Liver (tissue), 9 donors: Measurements from ENCODE around the gene HOXD9. TPM values are rescaled to one million over a fixed set of nuclear protein-coding genes. Genes with fewer than 3 reads are reported as not detected.

Experiments used
- DNase-seq: peaks from one replicate; pipeline ENCODE4 v3.0.0-alpha.2; 2017; ENCODE audit warnings: low spot score
- H3K27ac ChIP-seq, 2 donors: one replicate each; pipeline ENCODE4 v1.7.0; 2013; ENCODE audit warnings: inconsistent platforms in 2 of 2, low read length in 2 of 2, control low read depth in 1 of 2, low read depth in 1 of 2, mild to moderate bottlenecking in 1 of 2
- H3K27me3 ChIP-seq, 4 donors: one replicate each; pipeline versions ENCODE4 v1.6.1 to v1.7.0; 2013; ENCODE audit warnings: low read length in 3 of 4, inconsistent platforms in 1 of 4, mild to moderate bottlenecking in 1 of 4, moderate library complexity in 1 of 4; ENCODE audit not compliant: control insufficient read depth in 4 of 4, insufficient read depth in 4 of 4
- H3K36me3 ChIP-seq, 4 donors: one replicate each; pipeline versions ENCODE4 v1.6.1 to v1.7.0; 2013; ENCODE audit warnings: low read length in 3 of 4, mild to moderate bottlenecking in 3 of 4, low read depth in 1 of 4, moderate library complexity in 1 of 4; ENCODE audit not compliant: control insufficient read depth in 4 of 4, insufficient read depth in 3 of 4
- H3K4me1 ChIP-seq, 4 donors: one replicate each; pipeline versions ENCODE4 v1.6.1 to v1.7.0; 2013; ENCODE audit warnings: low read length in 3 of 4, mild to moderate bottlenecking in 3 of 4, moderate library complexity in 1 of 4; ENCODE audit not compliant: control insufficient read depth in 4 of 4, insufficient read depth in 4 of 4
- H3K4me3 ChIP-seq, 3 donors: one replicate each; pipeline versions ENCODE4 v1.6.1 to v1.7.0; 2013; ENCODE audit warnings: low read length in 3 of 3, control low read depth in 1 of 3, low read depth in 1 of 3, mild to moderate bottlenecking in 1 of 3
- H3K9ac ChIP-seq, 2 donors: one replicate each; pipeline ENCODE4 v1.7.0; 2013; ENCODE audit warnings: low read length in 2 of 2, mild to moderate bottlenecking in 2 of 2, moderate library complexity in 2 of 2, control low read depth in 1 of 2, low read depth in 1 of 2
- H3K9me3 ChIP-seq, 4 donors: one replicate each; pipeline versions ENCODE4 v1.6.1 to v1.7.0; 2013; ENCODE audit warnings: low read length in 3 of 4; ENCODE audit not compliant: control insufficient read depth in 4 of 4
- EGR1 ChIP-seq, 2 donors: IDR thresholded peaks; 2 replicates each; pipeline ENCODE4 v1.6.1; 2016 to 2018; ENCODE audit warnings: antibody characterized with exemption in 2 of 2, low read depth in 2 of 2
- FOXA1 ChIP-seq: IDR thresholded peaks from 2 replicates; pipeline ENCODE4 v1.6.1; 2016; ENCODE audit warnings: antibody characterized with exemption
- FOXA2 ChIP-seq: IDR thresholded peaks from 2 replicates; pipeline ENCODE4 v1.6.1; 2016; ENCODE audit warnings: antibody characterized with exemption
- HNF4A ChIP-seq, 2 donors: conservative IDR thresholded peaks; 2 replicates each; pipeline ENCODE4 v1.6.1; 2016; ENCODE audit warnings: antibody characterized with exemption in 2 of 2, mild to moderate bottlenecking in 2 of 2
- HNF4G ChIP-seq: IDR thresholded peaks from 2 replicates; pipeline ENCODE4 v1.6.1; 2016; ENCODE audit warnings: antibody characterized with exemption
- JUND ChIP-seq, 2 donors: IDR thresholded peaks; 2 replicates each; pipeline ENCODE4 v1.6.1; 2016; ENCODE audit warnings: antibody characterized with exemption in 2 of 2
- RAD21 ChIP-seq, 2 donors: IDR thresholded peaks; 2 replicates each; pipeline ENCODE4 v1.6.1; 2016; ENCODE audit warnings: antibody characterized with exemption in 2 of 2, mild to moderate bottlenecking in 2 of 2
- RXRA ChIP-seq, 2 donors: IDR thresholded peaks; 2 replicates each; pipeline ENCODE4 v1.6.1; 2017 to 2018; ENCODE audit warnings: antibody characterized with exemption in 2 of 2, mild to moderate bottlenecking in 1 of 2
- SP1 ChIP-seq: IDR thresholded peaks from 2 replicates; pipeline ENCODE4 v1.6.1; 2018; ENCODE audit warnings: antibody characterized with exemption, mild to moderate bottlenecking
- TAF1 ChIP-seq: conservative IDR thresholded peaks from 2 replicates; pipeline ENCODE4 v1.6.1; 2016; ENCODE audit warnings: antibody characterized with exemption, mild to moderate bottlenecking
- WGBS: extraction: QIAGEN DNeasy Blood & Tissue Kit; methylation state at CpG from one replicate; pipeline ENCODE4 v1.1.7; 2013; 5-methylcytosine and 5-hydroxymethylcytosine counted together
- polyA plus RNA-seq, 2 donors: library from polyadenylated mRNA; stranded (reverse) in 1 of 2; unstranded in 1 of 2; fragments of 200-250 nt in 1 of 2; fragments of >200 nt in 1 of 2; fragmentation: Nextera tagmentation in 1 of 2; extraction: Ambion mirVana in 1 of 2; gene quantifications; one replicate each; pipeline versions ENCODE4 v1.2.1 to v1.2.3, GENCODE V29; 2013 to 2015
- total RNA-seq, 2 donors: library from RNA; depleted of rRNA; stranded (reverse); fragments of >200 nt; gene quantifications; one replicate each; pipeline ENCODE4 v1.2.3, GENCODE V29; 2014
- TF ChIP-seq, protein P1 (sequence below): IDR thresholded peaks from 2 replicates; pipeline ENCODE4 v1.6.1; 2016; ENCODE audit warnings: antibody characterized with exemption
- TF ChIP-seq, protein P2 (sequence below): IDR thresholded peaks from 2 replicates; pipeline ENCODE4 v1.6.1; 2016; ENCODE audit warnings: antibody characterized with exemption
- TF ChIP-seq, protein P3 (sequence below): fragments of 150-350 bp; IDR thresholded peaks from 2 replicates; pipeline ENCODE4 v1.5.1; 2017; ENCODE audit warnings: improper control_type of control experiment, low read depth, low read length; ENCODE audit not compliant: missing input control
- TF ChIP-seq, protein P4 (sequence below): IDR thresholded peaks from 2 replicates; pipeline ENCODE4 v1.6.1; 2016; ENCODE audit warnings: antibody characterized with exemption, mild to moderate bottlenecking
- donor health status: healthy.
- donor health status: healthy.
- donor health status: healthy.
- donor health status: healthy.
- donor health status: healthy.

Gene HOXD9
- total and polyA plus RNA-seq, 4 donors: 0.07 TPM; not detected in 3

DNA sequence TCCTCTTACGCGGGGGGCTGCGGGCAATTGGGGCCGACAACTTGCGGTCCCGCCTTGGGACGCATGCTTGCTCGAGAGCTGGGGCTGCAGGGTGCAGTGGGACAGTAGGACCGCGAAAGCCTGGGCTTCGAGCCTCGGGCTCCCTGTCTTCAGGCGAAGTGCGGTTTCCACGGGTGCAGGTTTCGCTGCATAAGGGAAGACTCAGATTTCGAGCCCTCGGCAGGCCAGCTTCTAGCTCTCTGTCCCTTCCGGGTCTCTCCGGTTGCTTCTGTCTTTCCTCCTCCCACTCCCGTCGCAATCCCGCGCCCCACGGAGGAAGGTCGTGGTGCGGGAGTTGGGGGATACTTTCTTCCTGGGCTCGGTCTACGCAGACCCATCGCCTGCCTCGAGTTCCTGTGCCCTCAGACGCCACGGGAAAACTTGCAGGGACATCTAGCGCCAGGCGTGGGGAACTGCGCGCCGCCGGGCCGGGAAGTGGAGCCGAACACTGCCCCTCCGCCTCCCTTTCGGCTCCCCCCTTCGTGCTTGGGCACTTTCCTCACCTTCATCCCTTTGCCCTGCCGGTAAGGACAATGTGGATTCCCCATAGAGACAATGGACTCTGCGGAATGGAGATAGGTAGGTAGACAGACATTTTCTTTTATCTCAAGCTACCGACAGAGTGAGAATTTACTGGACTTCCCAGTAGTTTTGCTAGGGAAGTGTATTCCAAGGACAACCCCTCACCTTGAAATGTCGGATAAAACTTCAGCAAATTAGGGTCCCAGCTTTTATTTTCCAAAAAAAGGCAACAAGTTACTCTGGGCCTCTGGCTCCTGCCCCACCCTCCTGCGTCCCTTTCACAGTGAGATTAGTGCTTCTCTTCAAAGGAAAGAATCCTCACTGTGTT, 34.2 kb upstream of the HOXD9 start:
- H3K27me3 ChIP-seq: peaks cover 19 to 61% (median 39%) of the 10 kb centered on the region in 4 donors
- H3K9me3 ChIP-seq: peaks cover 0 to 4% (median 0%) of the 10 kb centered on the region in 4 donors
- DNase-seq: no peak
- peaks cover 10 to 24% (median 19%) of the 10 kb centered on the region in 4 donors for H3K4me1 ChIP-seq
- H3K4me3 ChIP-seq: peak overlapping the region in 2 of 3 donors; percentile 27 to 38
- WGBS: 4% methylated on average over 49 of the region's 49 CpGs
- no peak overlapping the region for H3K9ac ChIP-seq
- TF ChIP-seq JUND (IDR thresholded peaks at IDR 0.05): no peak
- TF ChIP-seq RAD21 (IDR thresholded peaks at IDR 0.05): peak; percentile 76 to 82
- no peak for TF ChIP-seq SP1
- TF ChIP-seq, protein P1, sequence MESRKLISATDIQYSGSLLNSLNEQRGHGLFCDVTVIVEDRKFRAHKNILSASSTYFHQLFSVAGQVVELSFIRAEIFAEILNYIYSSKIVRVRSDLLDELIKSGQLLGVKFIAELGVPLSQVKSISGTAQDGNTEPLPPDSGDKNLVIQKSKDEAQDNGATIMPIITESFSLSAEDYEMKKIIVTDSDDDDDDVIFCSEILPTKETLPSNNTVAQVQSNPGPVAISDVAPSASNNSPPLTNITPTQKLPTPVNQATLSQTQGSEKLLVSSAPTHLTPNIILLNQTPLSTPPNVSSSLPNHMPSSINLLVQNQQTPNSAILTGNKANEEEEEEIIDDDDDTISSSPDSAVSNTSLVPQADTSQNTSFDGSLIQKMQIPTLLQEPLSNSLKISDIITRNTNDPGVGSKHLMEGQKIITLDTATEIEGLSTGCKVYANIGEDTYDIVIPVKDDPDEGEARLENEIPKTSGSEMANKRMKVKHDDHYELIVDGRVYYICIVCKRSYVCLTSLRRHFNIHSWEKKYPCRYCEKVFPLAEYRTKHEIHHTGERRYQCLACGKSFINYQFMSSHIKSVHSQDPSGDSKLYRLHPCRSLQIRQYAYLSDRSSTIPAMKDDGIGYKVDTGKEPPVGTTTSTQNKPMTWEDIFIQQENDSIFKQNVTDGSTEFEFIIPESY: no peak
- no peak for TF ChIP-seq HNF4G
- no peak for TF ChIP-seq RXRA (IDR thresholded peaks at IDR 0.05)
- no peak for TF ChIP-seq TAF1
- no peak for TF ChIP-seq EGR1 (IDR thresholded peaks at IDR 0.05; ENCODE audit: low read depth in 2 of 2)
- TF ChIP-seq, protein P2, sequence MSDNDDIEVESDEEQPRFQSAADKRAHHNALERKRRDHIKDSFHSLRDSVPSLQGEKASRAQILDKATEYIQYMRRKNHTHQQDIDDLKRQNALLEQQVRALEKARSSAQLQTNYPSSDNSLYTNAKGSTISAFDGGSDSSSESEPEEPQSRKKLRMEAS: no peak
- TF ChIP-seq, protein P3, sequence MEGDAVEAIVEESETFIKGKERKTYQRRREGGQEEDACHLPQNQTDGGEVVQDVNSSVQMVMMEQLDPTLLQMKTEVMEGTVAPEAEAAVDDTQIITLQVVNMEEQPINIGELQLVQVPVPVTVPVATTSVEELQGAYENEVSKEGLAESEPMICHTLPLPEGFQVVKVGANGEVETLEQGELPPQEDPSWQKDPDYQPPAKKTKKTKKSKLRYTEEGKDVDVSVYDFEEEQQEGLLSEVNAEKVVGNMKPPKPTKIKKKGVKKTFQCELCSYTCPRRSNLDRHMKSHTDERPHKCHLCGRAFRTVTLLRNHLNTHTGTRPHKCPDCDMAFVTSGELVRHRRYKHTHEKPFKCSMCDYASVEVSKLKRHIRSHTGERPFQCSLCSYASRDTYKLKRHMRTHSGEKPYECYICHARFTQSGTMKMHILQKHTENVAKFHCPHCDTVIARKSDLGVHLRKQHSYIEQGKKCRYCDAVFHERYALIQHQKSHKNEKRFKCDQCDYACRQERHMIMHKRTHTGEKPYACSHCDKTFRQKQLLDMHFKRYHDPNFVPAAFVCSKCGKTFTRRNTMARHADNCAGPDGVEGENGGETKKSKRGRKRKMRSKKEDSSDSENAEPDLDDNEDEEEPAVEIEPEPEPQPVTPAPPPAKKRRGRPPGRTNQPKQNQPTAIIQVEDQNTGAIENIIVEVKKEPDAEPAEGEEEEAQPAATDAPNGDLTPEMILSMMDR: peak; percentile 70
- TF ChIP-seq, protein P4, sequence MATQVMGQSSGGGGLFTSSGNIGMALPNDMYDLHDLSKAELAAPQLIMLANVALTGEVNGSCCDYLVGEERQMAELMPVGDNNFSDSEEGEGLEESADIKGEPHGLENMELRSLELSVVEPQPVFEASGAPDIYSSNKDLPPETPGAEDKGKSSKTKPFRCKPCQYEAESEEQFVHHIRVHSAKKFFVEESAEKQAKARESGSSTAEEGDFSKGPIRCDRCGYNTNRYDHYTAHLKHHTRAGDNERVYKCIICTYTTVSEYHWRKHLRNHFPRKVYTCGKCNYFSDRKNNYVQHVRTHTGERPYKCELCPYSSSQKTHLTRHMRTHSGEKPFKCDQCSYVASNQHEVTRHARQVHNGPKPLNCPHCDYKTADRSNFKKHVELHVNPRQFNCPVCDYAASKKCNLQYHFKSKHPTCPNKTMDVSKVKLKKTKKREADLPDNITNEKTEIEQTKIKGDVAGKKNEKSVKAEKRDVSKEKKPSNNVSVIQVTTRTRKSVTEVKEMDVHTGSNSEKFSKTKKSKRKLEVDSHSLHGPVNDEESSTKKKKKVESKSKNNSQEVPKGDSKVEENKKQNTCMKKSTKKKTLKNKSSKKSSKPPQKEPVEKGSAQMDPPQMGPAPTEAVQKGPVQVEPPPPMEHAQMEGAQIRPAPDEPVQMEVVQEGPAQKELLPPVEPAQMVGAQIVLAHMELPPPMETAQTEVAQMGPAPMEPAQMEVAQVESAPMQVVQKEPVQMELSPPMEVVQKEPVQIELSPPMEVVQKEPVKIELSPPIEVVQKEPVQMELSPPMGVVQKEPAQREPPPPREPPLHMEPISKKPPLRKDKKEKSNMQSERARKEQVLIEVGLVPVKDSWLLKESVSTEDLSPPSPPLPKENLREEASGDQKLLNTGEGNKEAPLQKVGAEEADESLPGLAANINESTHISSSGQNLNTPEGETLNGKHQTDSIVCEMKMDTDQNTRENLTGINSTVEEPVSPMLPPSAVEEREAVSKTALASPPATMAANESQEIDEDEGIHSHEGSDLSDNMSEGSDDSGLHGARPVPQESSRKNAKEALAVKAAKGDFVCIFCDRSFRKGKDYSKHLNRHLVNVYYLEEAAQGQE: no peak
- TF ChIP-seq FOXA1: no peak
- TF ChIP-seq HNF4A (conservative IDR thresholded peaks at IDR 0.05): no peak
- no peak for TF ChIP-seq FOXA2
- H3K36me3 ChIP-seq: no peaks in the 10 kb centered on the region
- H3K27ac ChIP-seq: no peak overlapping the region
